ENCODE data around the gene SYT9. TPM values are rescaled to one million over a fixed set of nuclear protein-coding genes. Genes with fewer than 3 reads are reported as not detected.

The SYT9 gene
- total RNA-seq, 1 donor from 2014 or later: 0.08 TPM

DNA sequence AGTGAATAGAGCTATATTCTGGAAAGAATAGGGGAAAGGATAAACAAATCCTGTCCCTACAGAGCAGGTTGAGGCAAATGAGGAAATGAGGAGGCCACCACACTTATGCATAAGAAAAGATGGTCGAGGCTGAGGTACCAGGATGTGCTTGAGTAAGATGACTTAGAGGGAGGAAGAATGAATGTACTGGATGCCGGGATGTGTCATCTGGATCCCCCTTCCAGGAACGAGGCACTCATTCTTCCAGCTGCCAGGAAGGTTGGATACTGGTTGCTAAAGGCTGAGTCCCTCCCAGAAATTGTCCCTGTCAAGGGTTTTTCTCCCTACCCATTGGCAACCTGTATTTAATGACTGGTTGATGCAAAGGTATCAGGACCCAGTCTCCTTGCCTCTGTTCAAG lies 31.1 kb upstream of the SYT9 start:
- TF ChIP-seq, protein P1, sequence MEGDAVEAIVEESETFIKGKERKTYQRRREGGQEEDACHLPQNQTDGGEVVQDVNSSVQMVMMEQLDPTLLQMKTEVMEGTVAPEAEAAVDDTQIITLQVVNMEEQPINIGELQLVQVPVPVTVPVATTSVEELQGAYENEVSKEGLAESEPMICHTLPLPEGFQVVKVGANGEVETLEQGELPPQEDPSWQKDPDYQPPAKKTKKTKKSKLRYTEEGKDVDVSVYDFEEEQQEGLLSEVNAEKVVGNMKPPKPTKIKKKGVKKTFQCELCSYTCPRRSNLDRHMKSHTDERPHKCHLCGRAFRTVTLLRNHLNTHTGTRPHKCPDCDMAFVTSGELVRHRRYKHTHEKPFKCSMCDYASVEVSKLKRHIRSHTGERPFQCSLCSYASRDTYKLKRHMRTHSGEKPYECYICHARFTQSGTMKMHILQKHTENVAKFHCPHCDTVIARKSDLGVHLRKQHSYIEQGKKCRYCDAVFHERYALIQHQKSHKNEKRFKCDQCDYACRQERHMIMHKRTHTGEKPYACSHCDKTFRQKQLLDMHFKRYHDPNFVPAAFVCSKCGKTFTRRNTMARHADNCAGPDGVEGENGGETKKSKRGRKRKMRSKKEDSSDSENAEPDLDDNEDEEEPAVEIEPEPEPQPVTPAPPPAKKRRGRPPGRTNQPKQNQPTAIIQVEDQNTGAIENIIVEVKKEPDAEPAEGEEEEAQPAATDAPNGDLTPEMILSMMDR (IDR thresholded peaks at IDR 0.05; ENCODE audit: borderline replicate concordance): no peak
- Histone ChIP-seq H3K4me3 (no peak overlapping the region), H3K27ac (replicated peaks) (no peak overlapping the region), H3K9me3 (replicated peaks) (no peaks in the 10 kb centered on the region), H3K36me3 (no peaks in the 10 kb centered on the region), H3K27me3 (ENCODE audit: low read depth) (peaks cover 56% of the 10 kb centered on the region), H3K4me1 (no peaks in the 10 kb centered on the region)
- intact Hi-C loops (cut with micrococcal nuclease): no loop called here
- DNase-seq: no peak

DNA sequence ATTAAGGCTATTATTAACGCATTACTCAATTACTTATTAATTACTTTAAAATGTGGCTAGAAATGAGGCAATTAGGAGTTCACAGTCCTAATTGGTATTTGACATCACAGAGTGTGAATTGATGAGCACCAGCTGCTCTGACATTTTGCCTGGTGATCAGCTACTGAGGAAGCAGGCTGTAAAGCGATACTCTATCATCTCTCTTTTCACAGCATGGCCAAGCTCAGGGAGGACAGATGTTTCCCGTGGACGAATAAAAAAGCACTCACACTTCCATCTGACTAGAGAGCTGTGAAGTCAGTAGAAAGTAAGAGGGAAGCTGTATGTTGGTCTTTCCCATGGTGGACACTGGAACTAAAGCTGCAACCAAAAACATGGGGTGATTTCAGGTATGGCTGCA lies 29.1 kb upstream of the SYT9 start:
- intact Hi-C loops (cut with micrococcal nuclease): no loop called here
- Histone ChIP-seq H3K4me1 (no peaks in the 10 kb centered on the region), H3K9me3 (replicated peaks) (no peaks in the 10 kb centered on the region), H3K27me3 (ENCODE audit: low read depth) (peaks cover 54% of the 10 kb centered on the region), H3K36me3 (no peaks in the 10 kb centered on the region), H3K27ac (replicated peaks) (no peak overlapping the region), H3K4me3 (no peak overlapping the region)
- DNase-seq: no peak
- TF ChIP-seq, protein P1 (IDR thresholded peaks at IDR 0.05; ENCODE audit: borderline replicate concordance): no peak

DNA sequence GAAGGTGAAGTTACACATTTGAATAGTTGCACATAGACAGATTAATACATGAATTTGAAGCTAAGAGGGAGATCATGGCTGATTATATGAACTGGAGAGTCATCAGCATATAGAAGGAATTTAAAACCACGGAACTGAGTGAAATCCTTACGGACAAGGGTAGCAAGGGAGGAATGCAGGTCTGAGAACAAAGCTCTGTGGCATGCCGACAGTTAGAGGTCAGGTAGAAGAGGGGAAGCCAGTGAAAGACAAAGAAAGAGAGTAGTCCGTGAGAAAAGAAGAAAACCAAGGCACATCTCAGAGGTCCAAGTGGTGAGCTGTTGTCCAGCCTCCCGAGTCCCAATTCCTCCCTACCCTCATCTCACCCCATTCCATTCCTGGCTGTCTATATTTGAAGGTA lies 11.8 kb upstream of the SYT9 start:
- Histone ChIP-seq H3K36me3 (no peaks in the 10 kb centered on the region), H3K4me1 (no peaks in the 10 kb centered on the region), H3K9me3 (replicated peaks) (no peaks in the 10 kb centered on the region), H3K4me3 (no peak overlapping the region), H3K27ac (replicated peaks) (no peak overlapping the region), H3K27me3 (ENCODE audit: low read depth) (peaks cover 53% of the 10 kb centered on the region)
- TF ChIP-seq, protein P1 (IDR thresholded peaks at IDR 0.05; ENCODE audit: borderline replicate concordance): no peak
- no peak for DNase-seq
- intact Hi-C loops (cut with micrococcal nuclease): no loop called here

DNA sequence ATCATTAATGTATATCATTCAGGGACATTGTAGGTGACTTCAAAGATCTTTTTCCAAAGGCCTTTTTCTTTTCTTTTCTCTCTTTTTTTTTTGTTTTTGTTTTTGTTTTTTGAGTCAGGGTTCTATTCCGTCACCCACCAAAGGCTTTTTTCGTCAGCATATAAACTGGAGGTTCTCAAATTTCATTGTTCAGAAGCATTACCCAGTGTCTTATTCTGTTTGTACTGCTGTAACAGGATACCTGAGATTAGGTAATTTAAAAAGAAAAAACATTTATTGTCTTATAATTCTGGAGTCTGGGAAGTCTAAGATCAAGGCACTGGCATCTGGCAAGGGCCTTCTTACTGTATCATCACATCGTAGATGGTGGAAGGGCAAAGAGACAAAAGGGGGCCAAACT lies 6.4 kb upstream of the SYT9 start:
- intact Hi-C loops (cut with micrococcal nuclease): no loop called here
- peaks cover 8% of the 10 kb centered on the region for H3K27me3 ChIP-seq (ENCODE audit: low read depth)
- H3K4me1 ChIP-seq: no peaks in the 10 kb centered on the region
- TF ChIP-seq, protein P1 (IDR thresholded peaks at IDR 0.05; ENCODE audit: borderline replicate concordance): no peak
- H3K27ac ChIP-seq (replicated peaks): no peak overlapping the region
- no peak for DNase-seq
- H3K4me3 ChIP-seq: no peak overlapping the region
- H3K36me3 ChIP-seq: no peaks in the 10 kb centered on the region
- H3K9me3 ChIP-seq (replicated peaks): peaks cover 16% of the 10 kb centered on the region

DNA sequence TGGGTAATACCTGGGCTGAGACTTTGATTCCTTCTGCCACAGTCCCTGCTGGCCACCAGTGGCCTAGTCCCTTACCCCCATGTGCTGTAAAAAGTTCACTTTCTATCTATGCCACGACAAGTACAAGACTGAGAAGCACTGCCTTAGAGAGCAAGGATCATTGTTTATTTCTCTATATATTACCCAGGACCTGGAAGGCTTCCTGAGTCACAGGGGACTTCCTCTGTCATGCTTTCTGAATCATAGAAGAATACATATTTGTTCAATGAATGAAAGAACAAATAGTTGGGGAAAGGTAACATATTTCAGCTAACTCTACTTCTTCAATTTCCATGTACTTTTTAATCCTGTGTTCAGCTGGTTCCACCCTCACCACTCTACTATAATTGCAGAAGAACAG lies 5.5 kb upstream of the SYT9 start:
- no peaks in the 10 kb centered on the region for H3K36me3 ChIP-seq
- peaks cover 16% of the 10 kb centered on the region for H3K9me3 ChIP-seq (replicated peaks)
- no peaks in the 10 kb centered on the region for H3K4me1 ChIP-seq
- H3K4me3 ChIP-seq: no peak overlapping the region
- H3K27me3 ChIP-seq (ENCODE audit: low read depth): peaks cover 9% of the 10 kb centered on the region
- TF ChIP-seq, protein P1 (IDR thresholded peaks at IDR 0.05; ENCODE audit: borderline replicate concordance): no peak
- DNase-seq: no peak
- H3K27ac ChIP-seq (replicated peaks): no peak overlapping the region
- intact Hi-C loops (cut with micrococcal nuclease): no loop called here

DNA sequence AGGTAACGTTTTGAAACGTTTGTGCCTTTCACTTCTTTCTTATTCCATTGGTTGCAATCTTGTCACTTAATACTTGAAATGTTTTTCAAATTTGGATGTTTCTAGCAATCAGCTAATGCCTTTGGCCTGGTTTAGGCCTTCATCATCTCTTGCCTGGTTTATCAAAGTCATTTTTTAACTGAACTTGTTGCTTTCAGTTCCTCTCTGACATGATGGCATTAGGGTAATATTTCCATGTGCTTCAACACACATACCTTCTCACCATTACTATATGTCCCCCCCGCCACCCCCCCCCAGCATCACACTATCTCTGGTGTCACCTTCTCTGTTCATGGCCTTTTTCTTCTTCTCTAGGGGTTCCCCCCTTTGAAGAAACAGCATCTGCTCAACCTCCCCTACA lies 1.5 kb upstream of the SYT9 start:
- TF ChIP-seq, protein P1 (IDR thresholded peaks at IDR 0.05; ENCODE audit: borderline replicate concordance): no peak
- H3K4me3 ChIP-seq: no peak overlapping the region
- DNase-seq: no peak
- no peaks in the 10 kb centered on the region for H3K36me3 ChIP-seq
- peaks cover 16% of the 10 kb centered on the region for H3K9me3 ChIP-seq (replicated peaks)
- intact Hi-C loops (cut with micrococcal nuclease): no loop called here
- no peak overlapping the region for H3K27ac ChIP-seq (replicated peaks)
- peaks cover 15% of the 10 kb centered on the region for H3K4me1 ChIP-seq
- peaks cover 48% of the 10 kb centered on the region for H3K27me3 ChIP-seq (ENCODE audit: low read depth)

Measured in left ventricle myocardium inferior (tissue), 1 donor.